ENCODE data around the gene HTRA1. TPM values are rescaled to one million over a fixed set of nuclear protein-coding genes. Genes with fewer than 3 reads are reported as not detected.

The HTRA1 gene
- total RNA-seq, 1 donor from 2014 or later: 58.5 TPM

GRCh38 chr10:122474131-122474818 lies 12.9 kb downstream of the HTRA1 start:
- DNase-seq: no peak

- DNase-seq: peak; percentile 37
Observed at GRCh38 chr10:122475100-122475499, 13.7 kb downstream of the HTRA1 start.

GRCh38 chr10:122475591-122476332 lies 14.4 kb downstream of the HTRA1 start:
- no peak for DNase-seq

GRCh38 chr10:122476333-122476695 lies 15.0 kb downstream of the HTRA1 start:
- DNase-seq: no peak

- no peak for DNase-seq
Observed at GRCh38 chr10:122477436-122477835, 16.1 kb downstream of the HTRA1 start.

- DNase-seq: peak; percentile 56
Observed at GRCh38 chr10:122478971-122479370, 17.6 kb downstream of the HTRA1 start.

GRCh38 chr10:122480146-122480833 lies 18.9 kb downstream of the HTRA1 start:
- DNase-seq: no peak

- DNase-seq: no peak
Observed at GRCh38 chr10:122481296-122482056, 20.1 kb downstream of the HTRA1 start.

- DNase-seq: no peak
Observed at GRCh38 chr10:122484276-122485060, 23.1 kb downstream of the HTRA1 start.

- no peak for DNase-seq
Observed at GRCh38 chr10:122485670-122486069, 24.3 kb downstream of the HTRA1 start.

GRCh38 chr10:122486406-122487080 lies 25.2 kb downstream of the HTRA1 start:
- no peak for DNase-seq

GRCh38 chr10:122487174-122487765 lies 25.9 kb downstream of the HTRA1 start:
- no peak for DNase-seq

GRCh38 chr10:122490268-122490667 lies 28.9 kb downstream of the HTRA1 start:
- no peak for DNase-seq

GRCh38 chr10:122490786-122491680 lies 29.7 kb downstream of the HTRA1 start:
- no peak for DNase-seq

- DNase-seq: no peak
Observed at GRCh38 chr10:122492006-122492405, 30.7 kb downstream of the HTRA1 start.

- DNase-seq: no peak
Observed at GRCh38 chr10:122492999-122493481, 31.7 kb downstream of the HTRA1 start.

- no peak for DNase-seq
Observed at GRCh38 chr10:122493761-122494160, 32.4 kb downstream of the HTRA1 start.

GRCh38 chr10:122494173-122494820 lies 32.9 kb downstream of the HTRA1 start:
- no peak for DNase-seq

GRCh38 chr10:122494833-122495232 lies 33.5 kb downstream of the HTRA1 start:
- DNase-seq: peak; percentile 42
